ENCODE measurements around the gene STAT5B. TPM values are rescaled to one million over a fixed set of nuclear protein-coding genes. Genes with fewer than 3 reads are reported as not detected.
A peak's percentile ranks its signal among the peaks of the same experiment; 100 is the strongest.

STAT5B gene
- total RNA-seq, 2 experiments from 2014 or later = 162 to 203 TPM

GRCh38 chr17:42313773-42314566, 37.8 kb upstream of the STAT5B start:
- Mint-ChIP-seq H3K27me3 (no peaks in the 10 kb centered on the region), H3K27ac (peak overlapping the region; percentile 82), H3K4me3 (peak overlapping the region; percentile 66), H3K4me1 (peaks cover 81% of the 10 kb centered on the region), H3K9me3 (ENCODE audit: low read depth) (no peaks in the 10 kb centered on the region), H3K36me3 (ENCODE audit: low read depth) (peaks cover 81% of the 10 kb centered on the region)
- ChIA-PET POLR2A (interaction anchor here (0.5 to 2.2 kb wide), 8 partner anchors 23 to 259 kb away, joined by 3 to 8 read pairs (median 5); partner anchors contain the start of gene STAT3), CTCF (interaction anchor here (0.6 to 11.4 kb wide), 17 partner anchors 8 to 264 kb away, joined by 3 to 175 read pairs (median 4); partner anchors contain the start of genes CAVIN1 and STAT3)
- DNase-seq (peak; percentile 64), ATAC-seq (no peak)
- intact Hi-C loops (cut with DNase I, micrococcal nuclease) = loop anchor here (2.0 to 5.0 kb wide), 5 partner anchors 25 to 213 kb away; partner anchors contain the start of gene STAT5A (in 1 of the 2)

GRCh38 chr17:42313389-42313772, 37.2 kb upstream of the STAT5B start:
- H3K27ac Mint-ChIP-seq = peak overlapping the region; percentile 82
- H3K4me1 Mint-ChIP-seq = peaks cover 84% of the 10 kb centered on the region
- intact Hi-C loops (cut with DNase I, micrococcal nuclease) = loop anchor here (2.0 to 5.0 kb wide), 5 partner anchors 25 to 214 kb away; partner anchors contain the start of gene STAT5A (in 1 of the 2)
- DNase-seq = no peak
- ATAC-seq = no peak
- peaks cover 80% of the 10 kb centered on the region for H3K36me3 Mint-ChIP-seq (ENCODE audit: low read depth)
- ChIA-PET CTCF (interaction anchor here (0.6 to 11.4 kb wide), 17 partner anchors 9 to 265 kb away, joined by 3 to 175 read pairs (median 4); partner anchors contain the start of gene STAT3), POLR2A (interaction anchor here (0.6 to 2.2 kb wide), 7 partner anchors 24 to 90 kb away, joined by 4 to 8 read pairs (median 5); partner anchors contain the start of gene STAT3)
- H3K27me3 Mint-ChIP-seq = no peaks in the 10 kb centered on the region
- H3K4me3 Mint-ChIP-seq = peak overlapping the region; percentile 66
- H3K9me3 Mint-ChIP-seq (ENCODE audit: low read depth) = no peaks in the 10 kb centered on the region

- DNase-seq (peak; percentile 94), ATAC-seq (peak; percentile 69)
- Mint-ChIP-seq H3K27me3 (no peaks in the 10 kb centered on the region), H3K4me3 (peak overlapping the region; percentile 66), H3K4me1 (peaks cover 90% of the 10 kb centered on the region), H3K36me3 (ENCODE audit: low read depth) (peaks cover 79% of the 10 kb centered on the region), H3K27ac (peak overlapping the region; percentile 96), H3K9me3 (ENCODE audit: low read depth) (no peaks in the 10 kb centered on the region)
- CTCF ChIA-PET = interaction anchor here (0.6 to 11.4 kb wide), 27 partner anchors 10 to 218 kb away, joined by 3 to 175 read pairs (median 4); partner anchors contain the start of gene STAT3
- intact Hi-C loops (cut with DNase I, micrococcal nuclease) = loop anchor here (1.0 to 5.0 kb wide), 8 partner anchors 24 to 215 kb away; partner anchors contain the start of genes STAT3 (in 1 of the 2) and STAT5A (in 1 of the 2)
- POLR2A ChIA-PET = interaction anchor here (0.6 to 2.2 kb wide), 19 partner anchors 8 to 111 kb away, joined by 3 to 8 read pairs (median 4); partner anchors contain the start of genes CAVIN1 and STAT3
These were observed 36.3 kb upstream of the STAT5B start for GRCh38 chr17:42312285-42313130.

- ATAC-seq = no peak
- Mint-ChIP-seq H3K4me3 (peak overlapping the region; percentile 66), H3K27ac (peak overlapping the region; percentile 96), H3K27me3 (no peaks in the 10 kb centered on the region), H3K4me1 (peaks cover 91% of the 10 kb centered on the region), H3K9me3 (ENCODE audit: low read depth) (no peaks in the 10 kb centered on the region), H3K36me3 (ENCODE audit: low read depth) (peaks cover 79% of the 10 kb centered on the region)
- no peak for DNase-seq
- ChIA-PET POLR2A (interaction anchor here (0.6 to 2.2 kb wide), 18 partner anchors 8 to 111 kb away, joined by 3 to 7 read pairs (median 4); partner anchors contain the start of genes CAVIN1 and STAT3), CTCF (interaction anchor here (0.6 to 11.4 kb wide), 23 partner anchors 10 to 215 kb away, joined by 3 to 175 read pairs (median 5); partner anchors contain the start of gene STAT3)
- intact Hi-C loops (cut with DNase I, micrococcal nuclease) = loop anchor here (1.0 to 5.0 kb wide), 8 partner anchors 23 to 215 kb away; partner anchors contain the start of genes STAT3 (in 1 of the 2) and STAT5A (in 1 of the 2)
These were observed 35.8 kb upstream of the STAT5B start for GRCh38 chr17:42312035-42312284.

- Mint-ChIP-seq H3K9me3 (ENCODE audit: low read depth) (no peaks in the 10 kb centered on the region), H3K4me3 (peak overlapping the region; percentile 66), H3K4me1 (peaks cover 88% of the 10 kb centered on the region), H3K36me3 (ENCODE audit: low read depth) (peaks cover 77% of the 10 kb centered on the region), H3K27me3 (no peaks in the 10 kb centered on the region), H3K27ac (peak overlapping the region; percentile 96)
- intact Hi-C loops (cut with DNase I, micrococcal nuclease) = loop anchor here (1.0 to 5.0 kb wide), 8 partner anchors 23 to 216 kb away; partner anchors contain the start of genes STAT3 (in 1 of the 2) and STAT5A (in 1 of the 2)
- DNase-seq = peak; percentile 62
- no peak for ATAC-seq
- ChIA-PET CTCF (interaction anchor here (0.6 to 11.4 kb wide), 22 partner anchors 9 to 244 kb away, joined by 3 to 175 read pairs (median 5); partner anchors contain the start of gene STAT3), POLR2A (interaction anchor here (0.6 to 2.2 kb wide), 17 partner anchors 10 to 103 kb away, joined by 3 to 9 read pairs (median 4); partner anchors contain the start of gene STAT3)
These were observed 35.2 kb upstream of the STAT5B start for GRCh38 chr17:42311240-42312034.

GRCh38 chr17:42310787-42311215, 34.6 kb upstream of the STAT5B start:
- DNase-seq = peak; percentile 61
- peak overlapping the region; percentile 96 for H3K27ac Mint-ChIP-seq
- CTCF ChIA-PET = interaction anchor here (0.6 to 11.4 kb wide), 11 partner anchors 9 to 243 kb away, joined by 3 to 175 read pairs (median 8); partner anchors contain the start of gene STAT3
- ATAC-seq = peak; percentile 55
- intact Hi-C loops (cut with DNase I, micrococcal nuclease) = loop anchor here in 1 of 2 experiments (5.0 kb wide), 2 partner anchors 88 to 216 kb away; no protein-coding TSS in a partner anchor
- peaks cover 79% of the 10 kb centered on the region for H3K36me3 Mint-ChIP-seq (ENCODE audit: low read depth)
- H3K27me3 Mint-ChIP-seq = no peaks in the 10 kb centered on the region
- POLR2A ChIA-PET = interaction anchor here (0.6 to 2.2 kb wide), 11 partner anchors 21 to 96 kb away, joined by 3 to 9 read pairs (median 5); partner anchors contain the start of gene STAT3
- no peaks in the 10 kb centered on the region for H3K9me3 Mint-ChIP-seq (ENCODE audit: low read depth)
- H3K4me3 Mint-ChIP-seq = peak overlapping the region; percentile 66
- H3K4me1 Mint-ChIP-seq = peaks cover 93% of the 10 kb centered on the region

- peaks cover 74% of the 10 kb centered on the region for H3K36me3 Mint-ChIP-seq (ENCODE audit: low read depth)
- ChIA-PET POLR2A (interaction anchor here (0.6 to 1.6 kb wide), 10 partner anchors 19 to 903 kb away, joined by 3 to 9 read pairs (median 3); partner anchors contain the start of gene STAT3), CTCF (interaction anchor here (0.6 to 11.4 kb wide), 10 partner anchors 8 to 190 kb away, joined by 3 to 175 read pairs (median 4); partner anchors contain the start of genes GHDC and STAT3)
- intact Hi-C loops (cut with DNase I, micrococcal nuclease) = loop anchor here in 1 of 2 experiments (5.0 kb wide), 2 partner anchors 88 to 217 kb away; no protein-coding TSS in a partner anchor
- H3K27ac Mint-ChIP-seq = peak overlapping the region; percentile 96
- ATAC-seq = no peak
- DNase-seq = no peak
- H3K9me3 Mint-ChIP-seq (ENCODE audit: low read depth) = no peaks in the 10 kb centered on the region
- peaks cover 88% of the 10 kb centered on the region for H3K4me1 Mint-ChIP-seq
- no peaks in the 10 kb centered on the region for H3K27me3 Mint-ChIP-seq
- peak overlapping the region; percentile 66 for H3K4me3 Mint-ChIP-seq
These were observed 34.0 kb upstream of the STAT5B start for GRCh38 chr17:42309986-42310786.

GRCh38 chr17:42309142-42309541, 33.0 kb upstream of the STAT5B start:
- intact Hi-C loops (cut with DNase I, micrococcal nuclease) = no loop called here
- peaks cover 80% of the 10 kb centered on the region for H3K36me3 Mint-ChIP-seq (ENCODE audit: low read depth)
- H3K27ac Mint-ChIP-seq = peak overlapping the region; percentile 96
- H3K9me3 Mint-ChIP-seq (ENCODE audit: low read depth) = no peaks in the 10 kb centered on the region
- ChIA-PET POLR2A (interaction anchor here (1.5 kb wide), 1 partner anchor 87 kb away, joined by 6 read pairs; no protein-coding TSS in a partner anchor), CTCF (interaction anchor here (0.6 to 11.4 kb wide), 8 partner anchors 9 to 230 kb away, joined by 3 to 175 read pairs (median 3); no protein-coding TSS in a partner anchor)
- DNase-seq (no peak), ATAC-seq (no peak)
- no peaks in the 10 kb centered on the region for H3K27me3 Mint-ChIP-seq
- H3K4me3 Mint-ChIP-seq = no peak overlapping the region
- peaks cover 86% of the 10 kb centered on the region for H3K4me1 Mint-ChIP-seq

GRCh38 chr17:42308446-42308845, 32.3 kb upstream of the STAT5B start:
- intact Hi-C loops (cut with DNase I, micrococcal nuclease) = no loop called here
- POLR2A ChIA-PET = interaction anchor here (0.6 to 1.5 kb wide), 2 partner anchors 87 to 308 kb away, joined by 3 to 6 read pairs; no protein-coding TSS in a partner anchor
- no peak for ATAC-seq

More at GRCh38 chr17:42308446-42308845, 32.3 kb upstream of the STAT5B start:
- DNase-seq = no peak
- CTCF ChIA-PET = interaction anchor here (0.6 to 11.4 kb wide), 4 partner anchors 15 to 230 kb away, joined by 3 to 175 read pairs (median 8); no protein-coding TSS in a partner anchor
- no peak overlapping the region for H3K4me3 Mint-ChIP-seq
- no peaks in the 10 kb centered on the region for H3K9me3 Mint-ChIP-seq (ENCODE audit: low read depth)
- H3K4me1 Mint-ChIP-seq = peaks cover 84% of the 10 kb centered on the region
- H3K36me3 Mint-ChIP-seq (ENCODE audit: low read depth) = peaks cover 80% of the 10 kb centered on the region
- no peaks in the 10 kb centered on the region for H3K27me3 Mint-ChIP-seq
- H3K27ac Mint-ChIP-seq = peak overlapping the region; percentile 69
